Keratinocyte (primary cell): ENCODE data around the gene FRY.

Experiments used
- EZH2 ChIP-seq: IDR thresholded peaks from one replicate; pipeline ENCODE4 v1.6.1; 2012; ENCODE audit warnings: inconsistent platforms, mild to moderate bottlenecking, low read length, moderate library complexity
- TF ChIP-seq, protein P1 (sequence below), 3 experiments: IDR thresholded peaks in 1 of 3; conservative IDR thresholded peaks in 1 of 3; optimal IDR thresholded peaks in 1 of 3; 2 replicates in 2 of 3; 3 replicates in 1 of 3; pipeline versions ENCODE3 to v1.5.1; 2011; ENCODE audit warnings: low read length in 3 of 3, mild to moderate bottlenecking in 3 of 3, moderate library complexity in 2 of 3, control low read depth in 1 of 3, inconsistent platforms in 1 of 3; ENCODE audit not compliant: insufficient read depth in 2 of 3; ENCODE audit errors: extremely low read depth in 1 of 3

DNA sequence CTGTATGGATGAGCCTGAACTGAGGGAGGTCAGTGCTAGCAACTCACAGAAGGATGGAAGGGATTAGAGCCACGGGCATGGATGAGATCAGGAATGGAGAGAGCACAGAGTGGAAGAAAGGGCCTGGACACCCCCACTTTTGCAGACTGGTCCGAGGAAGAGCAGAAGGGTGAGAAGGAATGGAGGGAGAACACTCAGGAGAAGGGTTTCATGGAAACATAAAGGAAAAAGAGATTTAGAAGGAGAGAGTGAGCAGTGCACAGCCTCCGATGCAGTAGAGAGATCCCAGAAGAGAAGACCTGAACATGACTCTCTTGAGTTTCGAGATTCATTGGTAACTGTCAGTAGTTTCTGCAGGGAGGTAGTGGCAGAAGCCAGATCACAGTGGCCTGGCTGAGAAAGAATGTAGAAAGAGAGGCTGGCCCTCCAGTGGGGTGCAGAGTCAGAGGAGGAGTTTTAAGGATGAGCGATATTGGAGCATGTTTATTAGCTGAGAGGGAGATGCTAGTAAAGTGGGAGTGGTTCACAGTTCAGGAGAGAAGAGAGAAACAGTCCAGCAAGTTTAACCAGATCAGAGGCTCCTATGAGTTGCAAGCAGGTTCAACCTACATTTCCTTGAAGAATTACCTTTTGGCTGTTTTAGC, 174.6 kb downstream of the FRY start:
- TF ChIP-seq, protein P1, sequence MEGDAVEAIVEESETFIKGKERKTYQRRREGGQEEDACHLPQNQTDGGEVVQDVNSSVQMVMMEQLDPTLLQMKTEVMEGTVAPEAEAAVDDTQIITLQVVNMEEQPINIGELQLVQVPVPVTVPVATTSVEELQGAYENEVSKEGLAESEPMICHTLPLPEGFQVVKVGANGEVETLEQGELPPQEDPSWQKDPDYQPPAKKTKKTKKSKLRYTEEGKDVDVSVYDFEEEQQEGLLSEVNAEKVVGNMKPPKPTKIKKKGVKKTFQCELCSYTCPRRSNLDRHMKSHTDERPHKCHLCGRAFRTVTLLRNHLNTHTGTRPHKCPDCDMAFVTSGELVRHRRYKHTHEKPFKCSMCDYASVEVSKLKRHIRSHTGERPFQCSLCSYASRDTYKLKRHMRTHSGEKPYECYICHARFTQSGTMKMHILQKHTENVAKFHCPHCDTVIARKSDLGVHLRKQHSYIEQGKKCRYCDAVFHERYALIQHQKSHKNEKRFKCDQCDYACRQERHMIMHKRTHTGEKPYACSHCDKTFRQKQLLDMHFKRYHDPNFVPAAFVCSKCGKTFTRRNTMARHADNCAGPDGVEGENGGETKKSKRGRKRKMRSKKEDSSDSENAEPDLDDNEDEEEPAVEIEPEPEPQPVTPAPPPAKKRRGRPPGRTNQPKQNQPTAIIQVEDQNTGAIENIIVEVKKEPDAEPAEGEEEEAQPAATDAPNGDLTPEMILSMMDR (optimal IDR thresholded peaks at IDR 0.05 in 1 of 3, IDR thresholded peaks at IDR 0.05 in 1 of 3, conservative IDR thresholded peaks at IDR 0.05 in 1 of 3; ENCODE audit: extremely low read depth in 1 of 3, insufficient read depth in 2 of 3, low read length in 3 of 3): no peak
- TF ChIP-seq EZH2: no peak
